Tibial nerve (tissue), 3 donors: ENCODE results near the gene FANCC.

Source experiments
- POLR2A ChIP-seq, 2 donors: fragments of 450-650 bp; IDR thresholded peaks; one replicate each; pipeline ENCODE4 v1.6.1; 2017; ENCODE audit warnings: antibody characterized with exemption in 2 of 2, mild to moderate bottlenecking in 2 of 2, moderate library complexity in 2 of 2
- TF ChIP-seq, protein P1 (sequence below), 5 experiments: fragments of 200-600 bp in 3 of 5; fragments of 450-650 bp in 2 of 5; sonication (generic) in 3 of 5; IDR thresholded peaks; one replicate each; pipeline ENCODE4 v1.5.1; 2016 to 2019; ENCODE audit warnings: antibody characterized with exemption in 5 of 5, mild to moderate bottlenecking in 3 of 5, moderate library complexity in 2 of 5

DNA sequence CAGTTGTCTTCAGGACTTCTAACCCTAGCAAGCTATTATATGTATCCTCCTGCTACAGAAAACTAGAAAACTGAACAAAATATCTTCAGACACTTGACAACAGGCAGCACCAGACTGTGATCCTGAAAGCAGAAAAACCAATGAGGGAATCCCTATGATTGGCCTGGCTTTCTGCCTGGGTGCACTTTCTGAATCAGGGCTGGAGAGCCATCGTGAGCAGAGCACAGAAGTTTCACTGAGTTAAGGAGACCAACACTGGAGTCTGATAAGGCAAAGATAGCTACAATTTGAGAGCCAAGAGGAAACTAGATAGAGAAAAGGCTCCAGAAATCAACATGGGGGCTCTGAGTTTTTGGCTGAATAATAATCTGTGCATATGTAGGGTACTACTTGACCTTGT lies 106.5 kb downstream of the FANCC start:
- TF ChIP-seq, protein P1, sequence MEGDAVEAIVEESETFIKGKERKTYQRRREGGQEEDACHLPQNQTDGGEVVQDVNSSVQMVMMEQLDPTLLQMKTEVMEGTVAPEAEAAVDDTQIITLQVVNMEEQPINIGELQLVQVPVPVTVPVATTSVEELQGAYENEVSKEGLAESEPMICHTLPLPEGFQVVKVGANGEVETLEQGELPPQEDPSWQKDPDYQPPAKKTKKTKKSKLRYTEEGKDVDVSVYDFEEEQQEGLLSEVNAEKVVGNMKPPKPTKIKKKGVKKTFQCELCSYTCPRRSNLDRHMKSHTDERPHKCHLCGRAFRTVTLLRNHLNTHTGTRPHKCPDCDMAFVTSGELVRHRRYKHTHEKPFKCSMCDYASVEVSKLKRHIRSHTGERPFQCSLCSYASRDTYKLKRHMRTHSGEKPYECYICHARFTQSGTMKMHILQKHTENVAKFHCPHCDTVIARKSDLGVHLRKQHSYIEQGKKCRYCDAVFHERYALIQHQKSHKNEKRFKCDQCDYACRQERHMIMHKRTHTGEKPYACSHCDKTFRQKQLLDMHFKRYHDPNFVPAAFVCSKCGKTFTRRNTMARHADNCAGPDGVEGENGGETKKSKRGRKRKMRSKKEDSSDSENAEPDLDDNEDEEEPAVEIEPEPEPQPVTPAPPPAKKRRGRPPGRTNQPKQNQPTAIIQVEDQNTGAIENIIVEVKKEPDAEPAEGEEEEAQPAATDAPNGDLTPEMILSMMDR (IDR thresholded peaks at IDR 0.05), result no peak
- TF ChIP-seq POLR2A (IDR thresholded peaks at IDR 0.05), result no peak
